ENCODE results near the gene SMIM20.
A peak's percentile ranks its signal among the peaks of the same experiment; 100 is the strongest.

DNA sequence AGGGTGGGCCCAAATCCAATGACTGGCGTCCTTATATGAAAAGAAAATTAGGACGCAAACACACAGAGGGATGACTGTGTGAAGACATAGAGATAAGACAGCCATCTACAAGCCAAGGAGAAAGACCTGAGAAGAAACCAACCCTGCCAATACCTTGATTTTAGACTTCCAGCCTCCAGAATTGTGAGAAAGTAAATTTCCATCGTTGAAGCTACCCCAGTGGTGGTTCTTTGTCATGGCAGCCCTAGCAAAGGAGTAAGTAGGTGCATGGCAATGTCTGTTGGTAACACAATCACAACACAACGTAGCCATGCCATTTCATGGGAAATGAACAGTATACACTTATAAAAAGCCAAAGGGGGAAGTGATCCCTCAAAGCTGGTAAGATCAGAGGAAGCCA lies 25.3 kb downstream of the SMIM20 start:
- TF ChIP-seq, protein P1, sequence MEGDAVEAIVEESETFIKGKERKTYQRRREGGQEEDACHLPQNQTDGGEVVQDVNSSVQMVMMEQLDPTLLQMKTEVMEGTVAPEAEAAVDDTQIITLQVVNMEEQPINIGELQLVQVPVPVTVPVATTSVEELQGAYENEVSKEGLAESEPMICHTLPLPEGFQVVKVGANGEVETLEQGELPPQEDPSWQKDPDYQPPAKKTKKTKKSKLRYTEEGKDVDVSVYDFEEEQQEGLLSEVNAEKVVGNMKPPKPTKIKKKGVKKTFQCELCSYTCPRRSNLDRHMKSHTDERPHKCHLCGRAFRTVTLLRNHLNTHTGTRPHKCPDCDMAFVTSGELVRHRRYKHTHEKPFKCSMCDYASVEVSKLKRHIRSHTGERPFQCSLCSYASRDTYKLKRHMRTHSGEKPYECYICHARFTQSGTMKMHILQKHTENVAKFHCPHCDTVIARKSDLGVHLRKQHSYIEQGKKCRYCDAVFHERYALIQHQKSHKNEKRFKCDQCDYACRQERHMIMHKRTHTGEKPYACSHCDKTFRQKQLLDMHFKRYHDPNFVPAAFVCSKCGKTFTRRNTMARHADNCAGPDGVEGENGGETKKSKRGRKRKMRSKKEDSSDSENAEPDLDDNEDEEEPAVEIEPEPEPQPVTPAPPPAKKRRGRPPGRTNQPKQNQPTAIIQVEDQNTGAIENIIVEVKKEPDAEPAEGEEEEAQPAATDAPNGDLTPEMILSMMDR (IDR thresholded peaks at IDR 0.05) = peak; percentile 9; the same call in 1 of the 2 replicates
- no peak for TF ChIP-seq ZFX (IDR thresholded peaks at IDR 0.05; ENCODE audit: borderline replicate concordance)

Measured in 22Rv1 (cell line).